ENCODE results near the gene CENPF. TPM values are rescaled to one million over a fixed set of nuclear protein-coding genes. Genes with fewer than 3 reads are reported as not detected.

Gene CENPF
- total RNA-seq, 1 experiment from 2014 or later = 113 TPM

DNA sequence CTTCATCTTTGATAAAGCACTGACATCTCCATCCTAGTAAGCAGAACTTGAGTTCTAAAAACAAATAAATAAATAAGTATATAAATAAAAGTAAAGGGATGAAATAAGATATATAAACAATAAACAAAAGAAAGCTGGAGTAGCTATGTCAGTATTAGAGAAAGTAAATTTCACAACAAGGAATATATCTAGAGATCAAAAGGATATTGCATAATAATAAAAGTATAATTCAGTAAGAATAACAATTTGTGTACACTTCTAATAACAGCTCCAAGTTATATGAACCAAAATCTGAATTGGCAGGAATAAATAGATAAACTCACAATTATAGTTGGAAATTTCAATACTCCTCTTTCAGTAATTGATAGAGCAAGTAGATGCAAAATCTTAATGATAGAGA, 9.8 kb upstream of the CENPF start:
- H3T11ph ChIP-seq (ENCODE audit: low read length) = no peak overlapping the region
- H3K4me1 Mint-ChIP-seq = no peaks in the 10 kb centered on the region
- H3K23me2 ChIP-seq (ENCODE audit: insufficient read length, low read depth, low read length, poor library complexity, severe bottlenecking) = no peaks in the 10 kb centered on the region
- no peak overlapping the region for H2BK5ac ChIP-seq (ENCODE audit: insufficient read length, low read length)
- no peaks in the 10 kb centered on the region for H3K9me3 ChIP-seq (ENCODE audit: control insufficient read depth, low read depth, low read length)
- H2BK12ac ChIP-seq (ENCODE audit: insufficient read length, low read depth, low read length) = no peak overlapping the region
- no peaks in the 10 kb centered on the region for H3K4me1 ChIP-seq (ENCODE audit: insufficient read depth, low read length)
- no peak overlapping the region for H3K23ac ChIP-seq (ENCODE audit: insufficient read length, low read depth, low read length)
- no peak overlapping the region for H2AK5ac ChIP-seq (ENCODE audit: insufficient read length, low read length)
- H3K36me3 Mint-ChIP-seq (ENCODE audit: insufficient read depth in 1 of 3, low read depth in 3 of 3) = no peaks in the 10 kb centered on the region
- H3K27me3 Mint-ChIP-seq (ENCODE audit: low read depth) = no peaks in the 10 kb centered on the region
- H2BK120ac ChIP-seq (ENCODE audit: low read depth, low read length, poor library complexity, severe bottlenecking) = no peak overlapping the region
- H3K4me3 Mint-ChIP-seq = no peak overlapping the region
- no peak overlapping the region for H3K56ac ChIP-seq (ENCODE audit: insufficient read length, low read depth, low read length)
- H3K79me1 ChIP-seq (ENCODE audit: insufficient read depth, low read depth, low read length, poor library complexity, severe bottlenecking) = no peaks in the 10 kb centered on the region
- H2BK15ac ChIP-seq (ENCODE audit: low read depth, low read length) = no peak overlapping the region
- no peak overlapping the region for H3K4ac ChIP-seq (ENCODE audit: low read depth, low read length)
- no peak overlapping the region for H3K18ac ChIP-seq (ENCODE audit: insufficient read length, low read depth, low read length)
- no peak overlapping the region for H4K5ac ChIP-seq (ENCODE audit: insufficient read length, low read depth, low read length)
- H3K9me3 Mint-ChIP-seq = no peaks in the 10 kb centered on the region
- no peaks in the 10 kb centered on the region for H3K79me2 ChIP-seq (ENCODE audit: insufficient read depth, low read length)
- no peak overlapping the region for H3K27ac ChIP-seq (ENCODE audit: insufficient read length, low read depth, low read length)
- no peak overlapping the region for H2BK20ac ChIP-seq (ENCODE audit: low read depth, low read length, poor library complexity, severe bottlenecking)
- H3K27ac Mint-ChIP-seq = no peak overlapping the region
- no peak overlapping the region for H2AFZ ChIP-seq (ENCODE audit: low read length)
- no peak overlapping the region for H4K8ac ChIP-seq (replicated peaks; ENCODE audit: insufficient read length, low read depth, low read length)
- TF ChIP-seq, protein P1, sequence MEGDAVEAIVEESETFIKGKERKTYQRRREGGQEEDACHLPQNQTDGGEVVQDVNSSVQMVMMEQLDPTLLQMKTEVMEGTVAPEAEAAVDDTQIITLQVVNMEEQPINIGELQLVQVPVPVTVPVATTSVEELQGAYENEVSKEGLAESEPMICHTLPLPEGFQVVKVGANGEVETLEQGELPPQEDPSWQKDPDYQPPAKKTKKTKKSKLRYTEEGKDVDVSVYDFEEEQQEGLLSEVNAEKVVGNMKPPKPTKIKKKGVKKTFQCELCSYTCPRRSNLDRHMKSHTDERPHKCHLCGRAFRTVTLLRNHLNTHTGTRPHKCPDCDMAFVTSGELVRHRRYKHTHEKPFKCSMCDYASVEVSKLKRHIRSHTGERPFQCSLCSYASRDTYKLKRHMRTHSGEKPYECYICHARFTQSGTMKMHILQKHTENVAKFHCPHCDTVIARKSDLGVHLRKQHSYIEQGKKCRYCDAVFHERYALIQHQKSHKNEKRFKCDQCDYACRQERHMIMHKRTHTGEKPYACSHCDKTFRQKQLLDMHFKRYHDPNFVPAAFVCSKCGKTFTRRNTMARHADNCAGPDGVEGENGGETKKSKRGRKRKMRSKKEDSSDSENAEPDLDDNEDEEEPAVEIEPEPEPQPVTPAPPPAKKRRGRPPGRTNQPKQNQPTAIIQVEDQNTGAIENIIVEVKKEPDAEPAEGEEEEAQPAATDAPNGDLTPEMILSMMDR (conservative IDR thresholded peaks at IDR 0.05) = no peak
- no peak overlapping the region for H3K14ac ChIP-seq (ENCODE audit: insufficient read depth, low read length)
- no peak overlapping the region for H4K91ac ChIP-seq (ENCODE audit: insufficient read length, low read depth, low read length)
- H4K20me1 ChIP-seq (ENCODE audit: control insufficient read depth, insufficient read depth, insufficient read length) = no peaks in the 10 kb centered on the region
- H3K27me3 ChIP-seq (ENCODE audit: insufficient read depth, low read length) = no peaks in the 10 kb centered on the region
- no peak overlapping the region for H3K9ac ChIP-seq (ENCODE audit: extremely low read depth, insufficient read length, low read length)
- DNase-seq = no peak
- no peak overlapping the region for H3K4me2 ChIP-seq (ENCODE audit: insufficient read depth, insufficient read length, low read length)

All from H9 (cell line).